ENCODE results near the gene TMOD4.

The TMOD4 gene

GRCh38 chr1:151133018-151133806 lies 42.6 kb downstream of the TMOD4 start:
- TF ChIP-seq FOXA1 (IDR thresholded peaks at IDR 0.05) (no peak), PKNOX1 (IDR thresholded peaks at IDR 0.05) (no peak), SUZ12 (IDR thresholded peaks at IDR 0.05) (no peak), FOXK2 (IDR thresholded peaks at IDR 0.05) (no peak), ZNF384 (IDR thresholded peaks at IDR 0.05) (no peak), L3MBTL2 (conservative IDR thresholded peaks at IDR 0.05) (no peak), CTBP1 (IDR thresholded peaks at IDR 0.05; ENCODE audit: borderline replicate concordance) (no peak), NFRKB (IDR thresholded peaks at IDR 0.05) (no peak), BHLHE40 (IDR thresholded peaks at IDR 0.05; ENCODE audit: borderline replicate concordance) (no peak), TARDBP (IDR thresholded peaks at IDR 0.05) (no peak), ARNT (IDR thresholded peaks at IDR 0.05) (no peak), ELF4 (IDR thresholded peaks at IDR 0.05) (no peak), HDGF (IDR thresholded peaks at IDR 0.05; ENCODE audit: borderline replicate concordance) (no peak), FOXM1 (IDR thresholded peaks at IDR 0.05; ENCODE audit: borderline replicate concordance) (no peak), LEF1 (IDR thresholded peaks at IDR 0.05; ENCODE audit: borderline replicate concordance) (no peak), SP1 (IDR thresholded peaks at IDR 0.05) (no peak)
- no peak for DNase-seq (ENCODE audit: extremely low spot score)
- POLR2A ChIA-PET = no interaction called here
- CTCF ChIA-PET = no interaction called here

- ChIA-PET CTCF (no interaction called here), POLR2A (no interaction called here)
- no peak for DNase-seq (ENCODE audit: extremely low spot score)
- TF ChIP-seq NFRKB (IDR thresholded peaks at IDR 0.05) = no peak
- no peak for TF ChIP-seq L3MBTL2 (conservative IDR thresholded peaks at IDR 0.05)
- TF ChIP-seq TARDBP (IDR thresholded peaks at IDR 0.05) = no peak
- TF ChIP-seq SUZ12 (IDR thresholded peaks at IDR 0.05) = no peak
- no peak for TF ChIP-seq LEF1 (IDR thresholded peaks at IDR 0.05; ENCODE audit: borderline replicate concordance)
- TF ChIP-seq ARNT (IDR thresholded peaks at IDR 0.05) = no peak
- no peak for TF ChIP-seq FOXM1 (IDR thresholded peaks at IDR 0.05; ENCODE audit: borderline replicate concordance)
- no peak for TF ChIP-seq ELF4 (IDR thresholded peaks at IDR 0.05)
These were observed 43.3 kb downstream of the TMOD4 start for GRCh38 chr1:151132335-151133017.

GRCh38 chr1:151131701-151132334 lies 44.0 kb downstream of the TMOD4 start:
- TF ChIP-seq SUZ12 (IDR thresholded peaks at IDR 0.05) (no peak), TARDBP (IDR thresholded peaks at IDR 0.05) (no peak), PKNOX1 (IDR thresholded peaks at IDR 0.05) (no peak)
- ChIA-PET CTCF (no interaction called here), POLR2A (no interaction called here)
- DNase-seq (ENCODE audit: extremely low spot score) = no peak

GRCh38 chr1:151130987-151131586 lies 44.7 kb downstream of the TMOD4 start:
- ChIA-PET POLR2A (no interaction called here), CTCF (no interaction called here)
- DNase-seq (ENCODE audit: extremely low spot score) = no peak

GRCh38 chr1:151128800-151129199 lies 47.0 kb downstream of the TMOD4 start:
- ChIA-PET CTCF (interaction anchor here (0.6 to 2.2 kb wide), 2 partner anchors 29 to 57 kb away, joined by 4 to 7 read pairs; no protein-coding TSS in a partner anchor), POLR2A (no interaction called here)
- no peak for DNase-seq (ENCODE audit: extremely low spot score)
- TF ChIP-seq FOXK2 (IDR thresholded peaks at IDR 0.05) = no peak
- TF ChIP-seq LEF1 (IDR thresholded peaks at IDR 0.05; ENCODE audit: borderline replicate concordance) = no peak
- no peak for TF ChIP-seq NFRKB (IDR thresholded peaks at IDR 0.05)
- TF ChIP-seq ARNT (IDR thresholded peaks at IDR 0.05) = no peak
- TF ChIP-seq TARDBP (IDR thresholded peaks at IDR 0.05) = no peak
- TF ChIP-seq ELF4 (IDR thresholded peaks at IDR 0.05) = no peak
- TF ChIP-seq FOXM1 (IDR thresholded peaks at IDR 0.05; ENCODE audit: borderline replicate concordance) = no peak
- TF ChIP-seq CTBP1 (IDR thresholded peaks at IDR 0.05; ENCODE audit: borderline replicate concordance) = no peak
- no peak for TF ChIP-seq ZNF384 (IDR thresholded peaks at IDR 0.05)
- no peak for TF ChIP-seq FOXA1 (IDR thresholded peaks at IDR 0.05)

More at GRCh38 chr1:151130987-151131586, 44.7 kb downstream of the TMOD4 start:
- TF ChIP-seq LEF1 (IDR thresholded peaks at IDR 0.05; ENCODE audit: borderline replicate concordance) (no peak), L3MBTL2 (conservative IDR thresholded peaks at IDR 0.05) (no peak), SP1 (IDR thresholded peaks at IDR 0.05) (no peak), ARNT (IDR thresholded peaks at IDR 0.05) (no peak), BHLHE40 (IDR thresholded peaks at IDR 0.05; ENCODE audit: borderline replicate concordance) (no peak), ZNF384 (IDR thresholded peaks at IDR 0.05) (no peak), SUZ12 (IDR thresholded peaks at IDR 0.05) (no peak)

- ChIA-PET CTCF (no interaction called here), POLR2A (no interaction called here)
- DNase-seq (ENCODE audit: extremely low spot score) = no peak
- TF ChIP-seq FOXM1 (IDR thresholded peaks at IDR 0.05; ENCODE audit: borderline replicate concordance) (no peak), FOXK2 (IDR thresholded peaks at IDR 0.05) (no peak), L3MBTL2 (conservative IDR thresholded peaks at IDR 0.05) (no peak), ZNF384 (IDR thresholded peaks at IDR 0.05) (no peak), CTBP1 (IDR thresholded peaks at IDR 0.05; ENCODE audit: borderline replicate concordance) (no peak), FOXA1 (IDR thresholded peaks at IDR 0.05) (no peak), PKNOX1 (IDR thresholded peaks at IDR 0.05) (no peak), BHLHE40 (IDR thresholded peaks at IDR 0.05; ENCODE audit: borderline replicate concordance) (no peak), LEF1 (IDR thresholded peaks at IDR 0.05; ENCODE audit: borderline replicate concordance) (no peak)
These were observed 50.9 kb downstream of the TMOD4 start for GRCh38 chr1:151124763-151125403.
